NCI-H1436 treated with DMSO at 0.1 percent for 48 hours (cell line): ENCODE results near the gene ZNF473.

Experiments
- DNase-seq: peaks from one replicate; lab custom pipeline; 2025; lab: John Stamatoyannopoulos, UW

Gene ZNF473

DNA sequence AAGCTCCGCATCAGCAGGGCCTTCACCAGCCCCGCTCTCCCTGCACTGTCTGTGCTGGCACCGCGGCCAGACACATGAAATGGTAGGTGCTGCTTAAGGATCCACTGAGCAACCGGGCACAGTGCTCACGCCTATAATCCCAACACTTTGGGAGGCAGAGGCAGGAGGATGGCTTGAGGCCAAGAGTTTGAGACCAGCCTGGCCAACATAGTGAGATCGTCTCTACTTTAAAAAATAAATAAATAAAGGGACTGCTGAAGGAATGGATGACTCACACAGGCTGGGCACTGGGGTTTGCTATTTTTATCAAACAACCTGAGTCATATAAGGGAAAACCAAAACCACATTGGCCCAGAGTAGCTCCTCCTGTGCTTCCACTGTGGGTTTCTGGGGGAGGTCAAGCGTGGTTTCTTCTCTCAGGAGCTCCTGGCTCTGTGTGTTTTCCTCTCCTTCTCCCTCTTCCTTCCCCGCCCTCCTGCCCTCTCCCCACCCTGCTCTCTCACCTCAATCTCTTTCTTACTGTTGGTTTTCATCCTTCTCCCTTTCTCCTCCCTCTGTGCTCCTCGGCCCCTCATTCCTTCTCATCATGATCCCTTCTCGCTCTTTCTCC lies 21.9 kb upstream of the ZNF473 start:
- no peak for DNase-seq

DNA sequence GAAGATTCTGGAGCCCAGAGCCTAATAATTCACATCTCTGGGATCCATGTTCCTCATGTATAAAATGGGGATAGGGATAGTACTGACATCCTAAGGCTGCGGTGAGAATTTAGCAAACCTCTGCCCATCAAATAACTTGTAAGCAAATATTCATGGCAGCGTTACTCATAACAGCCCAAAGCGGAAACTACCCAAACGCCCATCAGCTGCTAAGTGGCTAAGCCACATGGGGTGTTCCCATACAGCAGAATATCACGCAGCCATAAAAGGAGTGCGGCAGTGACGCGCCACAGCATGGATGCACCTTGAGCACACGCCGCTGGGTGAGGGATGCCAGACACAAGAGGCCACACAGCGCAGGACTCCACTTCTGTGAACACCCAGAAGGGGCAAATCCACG lies 20.4 kb upstream of the ZNF473 start:
- no peak for DNase-seq

DNA sequence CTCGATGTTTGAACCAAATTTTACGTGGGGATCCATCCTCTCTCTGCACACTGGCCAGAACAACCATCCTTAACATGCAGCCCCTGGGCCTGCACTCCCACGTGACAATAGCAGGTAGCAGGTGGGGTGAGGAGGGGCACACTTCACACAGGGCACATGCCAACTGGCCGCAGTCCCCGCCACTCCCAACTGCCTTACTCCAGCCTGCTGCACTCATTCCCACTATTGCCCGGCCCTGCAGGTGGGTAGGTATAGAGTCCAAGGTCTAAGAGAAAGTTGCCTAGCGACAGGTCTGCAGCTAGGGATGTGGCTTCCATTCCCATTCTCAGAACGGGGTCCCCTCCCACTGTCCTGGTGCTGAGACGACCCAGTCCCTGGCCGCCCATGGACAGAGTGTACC lies 18.6 kb upstream of the ZNF473 start:
- no peak for DNase-seq

GRCh38 chr19:50007947-50008346 lies 17.9 kb upstream of the ZNF473 start:
- DNase-seq: no peak

DNA sequence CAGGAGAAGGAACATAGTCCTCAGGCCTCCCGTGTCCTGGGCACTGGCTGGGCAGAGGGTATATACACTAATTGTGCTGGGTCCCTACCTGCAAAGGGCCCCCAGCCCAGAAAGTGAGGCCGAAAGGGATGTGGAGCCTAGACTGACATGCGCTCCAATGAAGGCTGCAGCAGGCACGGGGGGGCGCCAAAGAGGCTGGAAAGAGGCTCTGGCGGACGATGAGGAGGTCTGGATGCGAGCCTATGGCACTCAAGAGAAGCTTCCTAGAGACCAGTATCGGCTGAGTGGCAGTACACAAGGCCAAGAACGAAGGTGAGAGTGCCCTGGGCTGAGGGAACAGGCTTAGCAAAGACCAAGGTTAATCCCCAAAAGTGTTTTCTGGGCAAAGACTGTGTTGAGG lies 17.3 kb upstream of the ZNF473 start:
- DNase-seq: no peak

GRCh38 chr19:50016225-50016807 lies 9.5 kb upstream of the ZNF473 start:
- DNase-seq: no peak

- DNase-seq: no peak
These were observed 5.3 kb upstream of the ZNF473 start for GRCh38 chr19:50020481-50020880.

- DNase-seq: no peak
These were observed 3.0 kb upstream of the ZNF473 start for GRCh38 chr19:50022823-50023222.

- DNase-seq: no peak
These were observed 1.1 kb upstream of the ZNF473 start for GRCh38 chr19:50024719-50025021.

- peak; percentile 100 for DNase-seq
These were observed 597 bp upstream of the ZNF473 start, which contains the start of gene VRK3 for GRCh38 chr19:50025022-50025793. VRK3 (minus strand) TSS chr19:50025372; CDS start chr19:50016162, 9,210 bp downstream.

DNA sequence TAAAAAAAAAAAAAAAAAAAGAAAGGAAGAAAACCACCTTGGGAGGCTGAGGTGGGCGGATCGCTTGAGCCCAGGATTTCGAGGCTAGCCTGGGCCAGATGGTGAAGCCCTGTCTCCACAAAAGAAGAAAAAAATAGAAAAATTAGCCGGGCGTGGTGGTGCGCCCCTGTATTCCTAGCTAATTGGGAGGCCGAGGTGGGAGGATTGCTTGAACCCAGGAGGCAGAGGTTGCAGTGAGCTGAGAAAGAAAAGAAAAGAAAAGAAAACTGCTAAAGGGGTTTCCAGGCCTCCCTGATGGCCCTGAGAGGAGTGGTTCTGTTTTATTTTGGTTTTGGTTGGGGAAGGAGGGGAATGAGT lies 723 bp downstream of the ZNF473 start:
- no peak for DNase-seq

DNA sequence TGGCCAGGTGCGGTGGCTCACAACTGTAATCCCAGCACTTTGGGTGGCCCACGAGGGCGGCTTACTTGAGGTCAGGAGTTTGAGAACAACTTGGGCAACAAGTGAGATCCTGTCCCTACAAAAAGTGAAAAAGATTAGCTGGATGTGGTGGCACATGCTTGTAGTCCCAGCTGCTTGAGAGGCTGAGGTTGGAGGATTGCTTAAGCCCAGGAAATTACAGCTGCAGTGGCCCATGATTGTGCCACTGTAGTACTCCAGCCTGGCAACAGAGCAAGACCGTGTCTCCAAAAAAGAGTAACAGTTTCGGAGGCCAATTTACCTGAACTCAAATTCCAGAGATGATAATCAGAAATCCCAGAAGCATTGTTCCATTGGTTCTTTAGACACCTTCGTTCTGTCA lies 4.4 kb downstream of the ZNF473 start:
- DNase-seq: no peak

DNA sequence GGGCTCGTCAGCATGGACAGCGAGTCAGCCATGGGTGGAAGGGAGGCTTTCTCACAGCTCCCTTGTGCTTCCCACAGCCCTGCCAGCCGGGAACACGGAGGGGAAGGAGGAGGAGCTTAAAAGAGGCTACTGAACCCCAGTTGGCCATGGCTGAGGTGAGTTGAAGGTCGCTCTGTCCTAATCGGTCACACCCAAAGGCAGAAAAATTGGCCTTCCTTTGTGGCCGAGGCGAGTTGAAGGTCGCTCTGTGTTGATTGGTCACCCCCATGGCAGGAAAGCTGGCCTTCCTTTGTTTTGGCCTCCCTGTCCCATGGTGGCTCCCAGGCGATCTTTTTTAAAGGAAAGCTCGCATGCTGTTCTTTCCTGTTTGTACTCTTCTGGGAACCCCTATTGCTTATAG lies 5.1 kb downstream of the ZNF473 start:
- no peak for DNase-seq

- DNase-seq: no peak
These were observed 11.1 kb downstream of the ZNF473 start for GRCh38 chr19:50036908-50037307.

DNA sequence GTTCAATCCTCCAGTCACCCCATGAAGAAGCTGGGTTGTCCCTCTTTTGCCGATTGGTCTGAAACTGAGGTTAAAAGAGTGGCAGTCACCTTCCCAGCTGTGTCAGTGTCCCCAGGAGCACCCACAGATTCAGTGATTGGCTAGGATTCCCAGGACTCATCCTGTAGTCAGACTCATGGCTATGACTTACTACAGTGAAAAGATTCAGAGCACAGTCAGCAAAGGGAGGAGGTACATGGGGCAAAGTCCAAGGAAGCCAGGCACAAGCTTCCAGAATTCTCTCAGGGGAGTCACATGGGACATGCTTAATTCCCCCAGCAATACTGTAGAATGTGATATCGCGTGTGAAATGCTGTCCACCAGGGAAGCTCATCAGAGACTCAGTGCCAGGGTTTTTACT lies 14.2 kb downstream of the ZNF473 start:
- no peak for DNase-seq

GRCh38 chr19:50040967-50041366 lies 15.2 kb downstream of the ZNF473 start:
- DNase-seq: no peak

GRCh38 chr19:50042363-50043024 lies 16.7 kb downstream of the ZNF473 start:
- DNase-seq: no peak

- no peak for DNase-seq
These were observed 18.2 kb downstream of the ZNF473 start for GRCh38 chr19:50043967-50044366.

DNA sequence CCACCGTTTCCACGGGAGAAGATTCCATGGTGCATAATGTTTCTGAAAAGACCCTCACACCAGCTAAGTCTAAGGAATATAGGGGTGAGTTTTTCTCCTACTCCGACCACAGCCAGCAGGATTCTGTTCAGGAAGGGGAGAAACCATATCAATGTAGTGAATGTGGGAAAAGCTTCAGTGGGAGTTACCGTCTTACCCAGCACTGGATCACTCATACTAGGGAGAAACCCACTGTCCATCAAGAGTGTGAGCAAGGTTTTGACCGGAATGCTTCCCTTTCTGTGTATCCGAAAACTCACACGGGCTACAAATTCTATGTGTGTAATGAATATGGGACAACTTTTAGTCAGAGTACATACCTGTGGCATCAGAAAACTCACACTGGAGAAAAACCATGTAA lies 19.1 kb downstream of the ZNF473 start:
- no peak for DNase-seq

DNA sequence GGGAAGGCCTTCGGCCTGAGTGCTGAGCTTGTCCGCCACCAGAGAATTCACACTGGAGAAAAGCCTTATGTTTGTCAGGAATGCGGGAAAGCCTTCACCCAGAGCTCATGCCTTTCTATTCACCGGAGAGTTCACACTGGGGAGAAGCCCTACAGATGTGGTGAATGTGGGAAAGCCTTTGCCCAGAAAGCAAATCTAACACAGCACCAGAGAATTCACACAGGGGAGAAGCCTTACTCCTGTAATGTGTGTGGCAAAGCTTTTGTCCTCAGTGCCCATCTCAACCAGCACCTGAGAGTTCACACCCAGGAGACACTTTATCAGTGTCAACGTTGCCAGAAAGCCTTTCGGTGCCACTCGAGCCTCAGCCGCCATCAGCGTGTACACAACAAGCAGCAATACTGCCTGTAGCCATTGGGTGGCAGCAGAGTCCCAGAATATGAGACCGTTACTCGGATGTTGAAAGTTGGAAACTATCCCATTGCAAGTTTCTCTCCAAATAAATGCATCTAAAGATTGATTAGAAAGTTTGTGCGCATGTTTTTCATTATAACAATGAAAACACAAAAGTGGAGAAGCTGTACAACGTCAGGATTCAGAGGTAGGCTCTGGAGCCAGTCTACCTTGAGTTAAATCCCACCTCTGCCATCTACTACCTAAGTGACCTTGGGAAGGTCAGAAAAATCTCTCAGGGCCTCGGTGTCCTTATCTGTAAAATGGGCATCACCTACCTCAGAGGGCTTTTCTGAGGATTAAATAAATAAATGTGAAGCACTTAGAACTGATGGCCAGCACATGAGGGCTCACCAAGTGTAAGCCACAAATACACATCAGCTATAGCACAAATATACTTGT lies 21.1 kb downstream of the ZNF473 start:
- no peak for DNase-seq

DNA sequence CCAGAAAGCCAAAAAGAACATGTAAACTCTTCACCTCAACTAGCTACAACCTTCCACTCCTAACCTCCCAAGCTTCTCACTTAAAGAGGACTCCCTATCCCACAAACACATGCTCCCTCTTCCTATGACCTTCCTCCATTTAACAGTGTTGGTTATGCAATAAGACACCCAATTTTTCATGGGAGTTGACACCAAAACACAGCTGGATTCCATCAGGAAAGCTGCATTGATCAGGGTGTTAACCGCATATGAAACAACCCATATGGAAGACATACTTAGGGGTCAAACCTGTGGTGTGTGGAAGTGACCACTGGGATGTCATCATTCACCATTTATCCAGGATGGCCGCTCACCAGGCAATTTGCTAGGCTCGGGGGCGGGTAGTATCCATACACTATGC lies 21.9 kb downstream of the ZNF473 start:
- no peak for DNase-seq
